GM18951 (cell line): ENCODE results near the gene SLC4A1AP.

Source experiments
- POLR2A ChIP-seq: IDR thresholded peaks from 4 replicates; pipeline ENCODE4 v1.6.1; 2011; ENCODE audit warnings: mild to moderate bottlenecking; ENCODE audit not compliant: insufficient read length, insufficient read depth; ENCODE audit errors: extremely low read depth
- in situ Hi-C: fragments of 300-500 bp; cut with MboI; formaldehyde crosslinking; loops from one replicate; pipeline ENCODE4 v1.12.0; 2022; ENCODE audit warnings: low sequenced_read_pairs, mixed read lengths, inconsistent platforms; ENCODE audit not compliant: unreplicated experiment

The SLC4A1AP gene

DNA sequence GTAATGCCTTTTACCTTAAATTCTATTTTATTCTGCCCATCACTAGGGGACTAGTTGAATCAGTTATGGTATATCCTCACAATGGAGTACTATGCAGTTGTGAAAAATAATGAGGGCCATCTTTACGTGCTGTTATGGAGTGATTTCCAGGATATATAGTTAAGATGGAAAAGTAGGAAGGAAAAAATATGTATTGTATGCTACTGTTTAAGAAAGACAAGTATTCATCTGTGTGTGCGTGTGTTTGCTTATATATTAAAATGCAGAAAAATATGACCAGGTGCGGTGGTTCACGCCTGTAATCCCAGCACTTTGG is 75.3 kb downstream of the SLC4A1AP start:
- in situ Hi-C loops, result loop anchor here (25.0 kb wide), 1 partner anchor 698 kb away; no protein-coding TSS in a partner anchor

DNA sequence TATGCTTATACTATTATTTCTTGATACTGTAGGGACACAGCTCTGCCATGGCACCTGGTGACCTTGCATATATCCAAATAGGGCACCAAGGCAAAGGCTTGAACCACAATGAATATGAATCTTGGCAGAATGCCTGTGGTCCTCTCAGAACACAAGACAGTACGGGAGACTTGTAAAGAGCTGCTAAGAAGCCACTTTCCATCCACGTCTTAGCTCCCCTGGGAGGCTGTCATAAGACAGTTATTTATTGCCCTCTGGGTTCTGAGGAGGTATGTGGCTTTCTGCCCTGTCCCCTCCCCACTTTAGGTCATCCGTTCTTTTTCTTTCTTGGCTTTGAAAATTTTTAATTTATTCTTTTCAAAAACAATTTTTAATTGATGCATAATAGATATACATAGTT is 78.0 kb downstream of the SLC4A1AP start:
- TF ChIP-seq POLR2A, result no peak
- in situ Hi-C loops, result loop anchor here (25.0 kb wide), 1 partner anchor 696 kb away; no protein-coding TSS in a partner anchor

More for the DNA sequence above, 75.3 kb downstream of the SLC4A1AP start:
- no peak for TF ChIP-seq POLR2A

DNA sequence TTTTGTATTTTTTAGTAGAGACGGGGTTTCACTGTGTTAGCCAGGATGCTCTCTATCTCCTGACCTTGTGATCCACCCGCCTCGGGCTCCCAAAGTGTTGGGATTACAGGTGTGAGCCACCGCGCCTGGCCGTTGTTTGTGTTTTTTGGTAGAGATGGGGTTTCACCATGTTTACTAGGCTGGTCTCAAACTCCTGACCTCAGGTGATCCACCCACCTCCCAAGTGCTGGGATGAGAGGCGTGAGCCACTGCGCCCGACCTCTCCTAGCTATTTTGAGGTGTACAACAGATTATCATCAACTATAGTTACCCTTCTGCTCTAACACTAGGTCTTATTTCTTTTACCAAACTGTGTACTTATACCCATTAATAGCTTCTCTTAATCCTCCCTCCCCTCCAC is 78.9 kb downstream of the SLC4A1AP start:
- TF ChIP-seq POLR2A, result no peak
- in situ Hi-C loops, result loop anchor here (25.0 kb wide), 1 partner anchor 695 kb away; no protein-coding TSS in a partner anchor
